BJ (cell line): ENCODE measurements around the gene C1orf159. TPM values are rescaled to one million over a fixed set of nuclear protein-coding genes. Genes with fewer than 3 reads are reported as not detected.
A peak's percentile ranks its signal among the peaks of the same experiment; 100 is the strongest.
"Not testable (repeated sequence)": the region's sequence is repeated elsewhere in the genome, so short reads cannot be mapped to it uniquely, and the experiment has no call there.

Experiments
- CTCF ChIA-PET: fragments of 350-600 bp; formaldehyde crosslinking; extraction: SDS; loops from one replicate; lab custom pipeline; 2021; ENCODE audit warnings: antibody characterized with exemption, inconsistent platforms; lab: Yijun Ruan, JAX
- POLR2A ChIA-PET: fragments of 300-600 bp; sonication (Branson Sonifier 250); formaldehyde crosslinking; extraction: SDS; loops from one replicate; lab custom pipeline; 2021; ENCODE audit warnings: antibody characterized with exemption; lab: Charles Lee
- DNase-seq: peaks from one replicate; pipeline ENCODE4 v3.0.0-alpha.2; 2011; ENCODE audit warnings: low read depth
- H3K27me3 ChIP-seq: 2 replicates; pipeline ENCODE4 v1.6.0; 2011; ENCODE audit warnings: low read length; ENCODE audit not compliant: control insufficient read depth, insufficient read depth
- H3K36me3 ChIP-seq: 2 replicates; pipeline ENCODE4 v1.5.1; 2011; ENCODE audit warnings: low read length; ENCODE audit not compliant: control insufficient read depth, insufficient read depth
- H3K4me3 ChIP-seq: 2 replicates; pipeline ENCODE4 v1.5.1; 2011; ENCODE audit warnings: low read depth, mild to moderate bottlenecking, control low read depth, low read length
- polyA plus RNA-seq: library from polyadenylated mRNA; depleted of rRNA; stranded (reverse); fragments of >200 nt; gene quantifications from 2 replicates; pipeline ENCODE4 v1.2.3, GENCODE V29; 2011
- TF ChIP-seq, protein P1 (sequence below): IDR thresholded peaks from 2 replicates; pipeline ENCODE4 v1.5.1; 2011; ENCODE audit warnings: low read depth, mild to moderate bottlenecking, control low read depth, inconsistent platforms, low read length, moderate library complexity; ENCODE audit not compliant: insufficient read depth

Gene C1orf159
- polyA plus RNA-seq, 1 experiment, result 8.9 TPM

- Histone ChIP-seq H3K36me3 (peaks cover 5% of the 10 kb centered on the region), H3K27me3 (no peaks in the 10 kb centered on the region; the same call in 1 of the 2 replicates), H3K4me3 (peak overlapping the region; percentile 49)
- ChIA-PET CTCF (interaction anchor here (0.9 to 8.5 kb wide), 9 partner anchors 9 to 76 kb away, joined by 3 to 157 read pairs (median 6); partner anchors contain the start of genes HES4 and PERM1), POLR2A (interaction anchor here (0.7 kb wide), 1 partner anchor 288 kb away, joined by 4 read pairs; no protein-coding TSS in a partner anchor)
- TF ChIP-seq, protein P1, sequence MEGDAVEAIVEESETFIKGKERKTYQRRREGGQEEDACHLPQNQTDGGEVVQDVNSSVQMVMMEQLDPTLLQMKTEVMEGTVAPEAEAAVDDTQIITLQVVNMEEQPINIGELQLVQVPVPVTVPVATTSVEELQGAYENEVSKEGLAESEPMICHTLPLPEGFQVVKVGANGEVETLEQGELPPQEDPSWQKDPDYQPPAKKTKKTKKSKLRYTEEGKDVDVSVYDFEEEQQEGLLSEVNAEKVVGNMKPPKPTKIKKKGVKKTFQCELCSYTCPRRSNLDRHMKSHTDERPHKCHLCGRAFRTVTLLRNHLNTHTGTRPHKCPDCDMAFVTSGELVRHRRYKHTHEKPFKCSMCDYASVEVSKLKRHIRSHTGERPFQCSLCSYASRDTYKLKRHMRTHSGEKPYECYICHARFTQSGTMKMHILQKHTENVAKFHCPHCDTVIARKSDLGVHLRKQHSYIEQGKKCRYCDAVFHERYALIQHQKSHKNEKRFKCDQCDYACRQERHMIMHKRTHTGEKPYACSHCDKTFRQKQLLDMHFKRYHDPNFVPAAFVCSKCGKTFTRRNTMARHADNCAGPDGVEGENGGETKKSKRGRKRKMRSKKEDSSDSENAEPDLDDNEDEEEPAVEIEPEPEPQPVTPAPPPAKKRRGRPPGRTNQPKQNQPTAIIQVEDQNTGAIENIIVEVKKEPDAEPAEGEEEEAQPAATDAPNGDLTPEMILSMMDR, result no peak
- DNase-seq, result no peak
Observed at GRCh38 chr1:1059494-1060280, 56.2 kb downstream of the C1orf159 start.

DNA sequence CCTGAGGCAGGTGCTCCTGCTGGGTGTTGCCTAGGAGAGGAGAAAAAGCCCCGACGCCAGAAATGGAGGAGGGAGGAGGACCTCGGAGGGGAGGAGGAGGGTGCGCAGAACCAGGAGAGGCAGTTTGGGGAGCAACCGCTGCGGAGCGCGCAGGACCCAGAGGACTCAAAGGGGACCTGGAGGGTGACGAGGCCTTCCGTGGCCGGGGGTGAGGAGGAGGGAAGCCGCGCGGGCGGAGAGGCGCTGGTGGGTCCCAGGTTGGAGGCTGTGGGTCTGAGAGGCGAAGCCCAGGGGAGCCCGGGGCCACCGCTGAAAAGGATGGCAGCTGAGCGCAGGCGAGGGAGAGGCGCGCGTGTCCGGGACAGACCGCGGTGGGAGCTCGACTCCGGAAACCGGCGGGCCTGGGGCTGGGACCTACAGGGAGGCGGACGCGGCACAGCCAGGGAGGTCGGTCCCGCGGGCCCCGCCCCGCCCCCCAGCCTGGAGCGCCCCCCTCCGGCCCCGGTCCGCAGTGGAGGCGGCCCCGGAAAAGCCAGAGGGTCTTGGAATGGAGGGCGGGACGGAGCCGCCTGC, 56.9 kb downstream of the C1orf159 start:
- H3K27me3 ChIP-seq, result no peaks in the 10 kb centered on the region; the same call in 1 of the 2 replicates
- POLR2A ChIA-PET, result no interaction called here
- H3K36me3 ChIP-seq, result peaks cover 7% of the 10 kb centered on the region
- CTCF ChIA-PET, result interaction anchor here (0.9 to 8.5 kb wide), 10 partner anchors 10 to 75 kb away, joined by 3 to 157 read pairs (median 6); partner anchors contain the start of genes HES4 and PERM1
- peak overlapping the region; percentile 49 for H3K4me3 ChIP-seq
- TF ChIP-seq, protein P1, result peak; percentile 14; the same call in 1 of the 2 replicates
- DNase-seq, result no peak

GRCh38 chr1:1058088-1058905, 57.6 kb downstream of the C1orf159 start:
- peaks cover 11% of the 10 kb centered on the region for H3K36me3 ChIP-seq
- DNase-seq, result no peak
- H3K4me3 ChIP-seq, result peak overlapping the region; percentile 49; the same call in 1 of the 2 replicates
- H3K27me3 ChIP-seq, result no peaks in the 10 kb centered on the region; the same call in 1 of the 2 replicates
- ChIA-PET CTCF (interaction anchor here (1.0 to 8.5 kb wide), 8 partner anchors 10 to 74 kb away, joined by 3 to 157 read pairs (median 5); partner anchors contain the start of genes HES4 and PERM1), POLR2A (no interaction called here)
- TF ChIP-seq, protein P1, result no peak

GRCh38 chr1:1057769-1058087, 58.2 kb downstream of the C1orf159 start:
- peaks cover 16% of the 10 kb centered on the region for H3K36me3 ChIP-seq
- CTCF ChIA-PET, result interaction anchor here (0.7 kb wide), 1 partner anchor 102 kb away, joined by 3 read pairs; no protein-coding TSS in a partner anchor
- H3K27me3 ChIP-seq, H3K4me3 ChIP-seq, POLR2A ChIA-PET, DNase-seq: not testable (repeated sequence)
